ENCODE data around the gene GPANK1. TPM values are rescaled to one million over a fixed set of nuclear protein-coding genes. Genes with fewer than 3 reads are reported as not detected.

The GPANK1 gene
- total RNA-seq, 2 experiments from 2014 or later: 30.7 to 32.0 TPM

GRCh38 chr6:31702405-31702818, 37.6 kb upstream of the GPANK1 start:
- H3K4me1 Mint-ChIP-seq: peaks cover 24% of the 10 kb centered on the region
- POLR2A ChIA-PET: interaction anchor here (0.6 to 5.4 kb wide), 11 partner anchors 10 to 1624 kb away, joined by 3 to 34 read pairs (median 3); partner anchors contain the start of genes CLIC1, LSM2, LY6G5C and MSH5
- no peak for ATAC-seq (ENCODE audit: low read depth)
- H3K27me3 Mint-ChIP-seq: no peaks in the 10 kb centered on the region
- peak overlapping the region; percentile 97 for H3K4me3 Mint-ChIP-seq
- H3K9me3 Mint-ChIP-seq: no peaks in the 10 kb centered on the region
- H3K36me3 Mint-ChIP-seq: peaks cover 4% of the 10 kb centered on the region
- peak overlapping the region; percentile 94 for H3K27ac Mint-ChIP-seq
- DNase-seq: no peak

- H3K4me1 Mint-ChIP-seq: peaks cover 29% of the 10 kb centered on the region
- ATAC-seq (ENCODE audit: low read depth): no peak
- DNase-seq: no peak
- no peaks in the 10 kb centered on the region for H3K9me3 Mint-ChIP-seq
- POLR2A ChIA-PET: interaction anchor here (0.8 to 5.4 kb wide), 5 partner anchors 16 to 37 kb away, joined by 3 to 34 read pairs (median 10); partner anchors contain the start of genes CLIC1, LY6G5C and MSH5
- peak overlapping the region; percentile 97 for H3K4me3 Mint-ChIP-seq
- no peaks in the 10 kb centered on the region for H3K27me3 Mint-ChIP-seq
- peak overlapping the region; percentile 94 for H3K27ac Mint-ChIP-seq
- H3K36me3 Mint-ChIP-seq: peaks cover 8% of the 10 kb centered on the region
These were observed 37.0 kb upstream of the GPANK1 start for GRCh38 chr6:31701666-31702404.

GRCh38 chr6:31700740-31701401, 36.1 kb upstream of the GPANK1 start:
- POLR2A ChIA-PET: no interaction called here
- peak overlapping the region; percentile 97 for H3K4me3 Mint-ChIP-seq
- peaks cover 29% of the 10 kb centered on the region for H3K4me1 Mint-ChIP-seq
- H3K36me3 Mint-ChIP-seq: peaks cover 8% of the 10 kb centered on the region
- ATAC-seq (ENCODE audit: low read depth): no peak
- H3K27me3 Mint-ChIP-seq: no peaks in the 10 kb centered on the region
- DNase-seq: no peak
- no peaks in the 10 kb centered on the region for H3K9me3 Mint-ChIP-seq
- H3K27ac Mint-ChIP-seq: no peak overlapping the region

GRCh38 chr6:31697555-31697954, 32.8 kb upstream of the GPANK1 start:
- H3K36me3 Mint-ChIP-seq: peaks cover 9% of the 10 kb centered on the region
- DNase-seq (no peak), ATAC-seq (ENCODE audit: low read depth) (no peak)
- H3K4me3 Mint-ChIP-seq: no peak overlapping the region
- H3K4me1 Mint-ChIP-seq: peaks cover 23% of the 10 kb centered on the region
- H3K27me3 Mint-ChIP-seq: no peaks in the 10 kb centered on the region
- H3K9me3 Mint-ChIP-seq: no peaks in the 10 kb centered on the region
- H3K27ac Mint-ChIP-seq: peak overlapping the region; percentile 65
- POLR2A ChIA-PET: no interaction called here

- H3K36me3 Mint-ChIP-seq: peaks cover 9% of the 10 kb centered on the region
- H3K27ac Mint-ChIP-seq: no peak overlapping the region
- no peaks in the 10 kb centered on the region for H3K9me3 Mint-ChIP-seq
- H3K4me3 Mint-ChIP-seq: no peak overlapping the region
- DNase-seq (no peak), ATAC-seq (ENCODE audit: low read depth) (no peak)
- no peaks in the 10 kb centered on the region for H3K27me3 Mint-ChIP-seq
- POLR2A ChIA-PET: interaction anchor here (0.8 to 1.7 kb wide), 4 partner anchors 9 to 29 kb away, joined by 3 to 7 read pairs (median 6); partner anchors contain the start of genes GPANK1 and LY6G5C
- H3K4me1 Mint-ChIP-seq: peaks cover 8% of the 10 kb centered on the region
These were observed 28.7 kb upstream of the GPANK1 start for GRCh38 chr6:31693535-31693934.

- ATAC-seq (ENCODE audit: low read depth): no peak
- POLR2A ChIA-PET: interaction anchor here (1.4 kb wide), 1 partner anchor 10 kb away, joined by 4 read pairs; the partner anchor contains the start of gene ABHD16A
- no peak for DNase-seq
- H3K27ac Mint-ChIP-seq: peak overlapping the region; percentile 34
- H3K9me3 Mint-ChIP-seq: no peaks in the 10 kb centered on the region
- peaks cover 8% of the 10 kb centered on the region for H3K4me1 Mint-ChIP-seq
- no peak overlapping the region for H3K4me3 Mint-ChIP-seq
- peaks cover 10% of the 10 kb centered on the region for H3K36me3 Mint-ChIP-seq
- no peaks in the 10 kb centered on the region for H3K27me3 Mint-ChIP-seq
These were observed 28.1 kb upstream of the GPANK1 start for GRCh38 chr6:31692886-31693285.

- no peak for DNase-seq
- H3K9me3 Mint-ChIP-seq: no peaks in the 10 kb centered on the region
- H3K4me3 Mint-ChIP-seq: no peak overlapping the region
- no peaks in the 10 kb centered on the region for H3K27me3 Mint-ChIP-seq
- no peak overlapping the region for H3K27ac Mint-ChIP-seq
- ATAC-seq (ENCODE audit: low read depth): no peak
- H3K36me3 Mint-ChIP-seq: peaks cover 9% of the 10 kb centered on the region
- POLR2A ChIA-PET: interaction anchor here (1.4 kb wide), 1 partner anchor 11 kb away, joined by 4 read pairs; the partner anchor contains the start of gene ABHD16A
- H3K4me1 Mint-ChIP-seq: peaks cover 3% of the 10 kb centered on the region
These were observed 27.6 kb upstream of the GPANK1 start for GRCh38 chr6:31692353-31692752.

GRCh38 chr6:31691564-31692108, 26.8 kb upstream of the GPANK1 start:
- POLR2A ChIA-PET: interaction anchor here (1.4 kb wide), 1 partner anchor 12 kb away, joined by 4 read pairs; the partner anchor contains the start of gene ABHD16A
- no peak overlapping the region for H3K27ac Mint-ChIP-seq
- H3K4me1 Mint-ChIP-seq: no peaks in the 10 kb centered on the region
- no peak for DNase-seq
- H3K4me3 Mint-ChIP-seq: no peak overlapping the region
- H3K27me3 Mint-ChIP-seq: no peaks in the 10 kb centered on the region
- ATAC-seq (ENCODE audit: low read depth): no peak
- no peaks in the 10 kb centered on the region for H3K9me3 Mint-ChIP-seq
- peaks cover 5% of the 10 kb centered on the region for H3K36me3 Mint-ChIP-seq

GRCh38 chr6:31691078-31691463, 26.3 kb upstream of the GPANK1 start:
- Mint-ChIP-seq H3K9me3 (no peaks in the 10 kb centered on the region), H3K4me1 (no peaks in the 10 kb centered on the region), H3K27me3 (no peaks in the 10 kb centered on the region), H3K27ac (no peak overlapping the region), H3K4me3 (no peak overlapping the region), H3K36me3 (peaks cover 5% of the 10 kb centered on the region)
- no peak for ATAC-seq (ENCODE audit: low read depth)
- POLR2A ChIA-PET: no interaction called here
- no peak for DNase-seq

GRCh38 chr6:31690231-31691077, 25.7 kb upstream of the GPANK1 start:
- H3K27me3 Mint-ChIP-seq: no peaks in the 10 kb centered on the region
- peaks cover 5% of the 10 kb centered on the region for H3K36me3 Mint-ChIP-seq
- H3K4me1 Mint-ChIP-seq: no peaks in the 10 kb centered on the region
- H3K9me3 Mint-ChIP-seq: no peaks in the 10 kb centered on the region
- H3K4me3 Mint-ChIP-seq: no peak overlapping the region
- POLR2A ChIA-PET: interaction anchor here (1.1 kb wide), 1 partner anchor 49 kb away, joined by 3 read pairs; the partner anchor contains the start of gene MSH5
- DNase-seq (no peak), ATAC-seq (ENCODE audit: low read depth) (no peak)
- no peak overlapping the region for H3K27ac Mint-ChIP-seq

- DNase-seq (no peak), ATAC-seq (ENCODE audit: low read depth) (peak; percentile 33)
- H3K27ac Mint-ChIP-seq: peak overlapping the region; percentile 41
- no peaks in the 10 kb centered on the region for H3K27me3 Mint-ChIP-seq
- H3K4me3 Mint-ChIP-seq: no peak overlapping the region
- POLR2A ChIA-PET: interaction anchor here (1.1 kb wide), 1 partner anchor 50 kb away, joined by 3 read pairs; the partner anchor contains the start of gene MSH5
- no peaks in the 10 kb centered on the region for H3K4me1 Mint-ChIP-seq
- no peaks in the 10 kb centered on the region for H3K9me3 Mint-ChIP-seq
- peaks cover 5% of the 10 kb centered on the region for H3K36me3 Mint-ChIP-seq
These were observed 24.7 kb upstream of the GPANK1 start for GRCh38 chr6:31689249-31690110.

All from activated naive CD8-positive, alpha-beta T cell treated with anti-CD3 and anti-CD28 coated beads, Interleukin-2, amount 10 ng/mL, durations not matched to agents 7 days and 5 days (primary cell).